Sigmoid colon (tissue), 7 donors: ENCODE results near the gene ING3. TPM values are rescaled to one million over a fixed set of nuclear protein-coding genes. Genes with fewer than 3 reads are reported as not detected.

ENCODE experiments used
- DNase-seq: peaks from one replicate; pipeline ENCODE4 v3.0.0-alpha.2; 2019
- H3K27ac ChIP-seq, 4 donors: fragments of 200-600 bp; sonication (generic); one replicate each; pipeline ENCODE4 v1.5.1; 2016 to 2019; ENCODE audit warnings: mild to moderate bottlenecking in 1 of 4
- H3K27me3 ChIP-seq, 3 donors: fragments of 200-600 bp; sonication (generic); one replicate each; pipeline ENCODE4 v1.5.1; 2019; ENCODE audit warnings: mild to moderate bottlenecking in 1 of 3
- H3K36me3 ChIP-seq, 4 donors: fragments of 200-600 bp; sonication (generic); one replicate each; pipeline ENCODE4 v1.5.1; 2016 to 2019
- H3K4me1 ChIP-seq, 4 donors: fragments of 200-600 bp; sonication (generic); one replicate each; pipeline ENCODE4 v1.5.1; 2017 to 2019
- H3K4me3 ChIP-seq, 4 donors: fragments of 200-600 bp; sonication (generic); one replicate each; pipeline ENCODE4 v1.5.1; 2017 to 2019; ENCODE audit warnings: mild to moderate bottlenecking in 2 of 4, moderate library complexity in 1 of 4
- H3K9me3 ChIP-seq, 4 donors: fragments of 200-600 bp in 3 of 4; sonication (generic) in 3 of 4; one replicate each; pipeline versions ENCODE4 v1.5.1 to v1.6.1; 2013 to 2019
- CTCF ChIP-seq, 4 experiments: fragments of 450-650 bp in 3 of 4; fragments of 200-600 bp in 1 of 4; IDR thresholded peaks; one replicate each; pipeline ENCODE4 v1.5.1; 2016 to 2019; ENCODE audit warnings: antibody characterized with exemption in 4 of 4, mild to moderate bottlenecking in 3 of 4, moderate library complexity in 2 of 4
- EP300 ChIP-seq, 4 donors: sonication (generic); formaldehyde crosslinking; IDR thresholded peaks; one replicate each; pipeline ENCODE4 v1.6.1; 2017; ENCODE audit warnings: antibody characterized with exemption in 4 of 4
- POLR2A ChIP-seq, 2 donors: fragments of 450-650 bp; IDR thresholded peaks; one replicate each; pipeline ENCODE4 v1.6.1; 2016; ENCODE audit warnings: antibody characterized with exemption in 2 of 2, mild to moderate bottlenecking in 2 of 2, moderate library complexity in 2 of 2
- POLR2AphosphoS5 ChIP-seq, 4 donors: sonication (generic); formaldehyde crosslinking; IDR thresholded peaks; one replicate each; pipeline ENCODE4 v1.6.1; 2017; ENCODE audit warnings: antibody characterized with exemption in 4 of 4
- WGBS, 2 donors: extraction: QIAGEN DNeasy Blood & Tissue Kit; methylation state at CpG; one replicate each; pipeline ENCODE4 v1.1.7; 2013; 5-methylcytosine and 5-hydroxymethylcytosine counted together
- intact Hi-C: fragments of 100-400 bp; cut with DNase I; formaldehyde crosslinking; loops from one replicate; pipeline ENCODE4 v1.15.1; 2023
- polyA plus RNA-seq, 3 donors: library from polyadenylated mRNA; stranded (reverse); fragments of 200-250 nt; gene quantifications; one replicate each; pipeline ENCODE4 v1.2.3, GENCODE V29; 2013
- total RNA-seq, 4 donors: library from RNA; depleted of rRNA; stranded (reverse); fragments of >200 nt; gene quantifications; one replicate each; pipeline ENCODE4 v1.1.0, GENCODE V29; 2016
- donor health status: healthy with polysubstance abuse.
- donor health status: Bipolar disorder and iron deficiency.
- donor health status: healthy.

ING3 gene
- total and polyA plus RNA-seq, 7 donors: 9.6 to 33.1 (median 16.6) TPM

GRCh38 chr7:120989257-120990220 is 39.0 kb downstream of the ING3 start:
- DNase-seq: peak; percentile 70
- no peaks in the 10 kb centered on the region for H3K9me3 ChIP-seq
- TF ChIP-seq POLR2A (IDR thresholded peaks at IDR 0.05) (no peak), CTCF (IDR thresholded peaks at IDR 0.05) (no peak), POLR2AphosphoS5 (IDR thresholded peaks at IDR 0.05) (peak in 3 of 4 donors; percentile 40 to 77 (median 48)), EP300 (IDR thresholded peaks at IDR 0.05) (peak in 1 of 4 donors; percentile 72)
- H3K4me3 ChIP-seq: peak overlapping the region; percentile 45 to 62 (median 54)
- no peaks in the 10 kb centered on the region for H3K36me3 ChIP-seq
- H3K4me1 ChIP-seq: peaks cover 0 to 36% (median 16%) of the 10 kb centered on the region in 4 donors
- no peaks in the 10 kb centered on the region for H3K27me3 ChIP-seq
- 48 to 63% methylated on average over 15 of the region's 15 CpGs for WGBS, 2 donors
- H3K27ac ChIP-seq: peak overlapping the region; percentile 86 to 95 (median 88)
- intact Hi-C loops: loop anchor here (2.0 kb wide), 1 partner anchor 39 kb away; the partner anchor contains the start of gene ING3

- WGBS, 2 donors: 80 to 82% methylated on average over 6 of the region's 6 CpGs
- intact Hi-C loops: no loop called here
- TF ChIP-seq POLR2A (IDR thresholded peaks at IDR 0.05): no peak
- peak in 1 of 4 donors; percentile 37 for TF ChIP-seq POLR2AphosphoS5 (IDR thresholded peaks at IDR 0.05)
- TF ChIP-seq EP300 (IDR thresholded peaks at IDR 0.05): no peak
- no peak for TF ChIP-seq CTCF (IDR thresholded peaks at IDR 0.05)
- Histone ChIP-seq H3K36me3 (no peaks in the 10 kb centered on the region), H3K27me3 (no peaks in the 10 kb centered on the region), H3K4me1 (peaks cover 0 to 42% (median 18%) of the 10 kb centered on the region in 4 donors), H3K9me3 (no peaks in the 10 kb centered on the region), H3K27ac (peak overlapping the region; percentile 86 to 95 (median 88)), H3K4me3 (peak overlapping the region; percentile 45 to 62 (median 54))
- DNase-seq: no peak
Observed at GRCh38 chr7:120990468-120991118, 40.0 kb downstream of the ING3 start.

- Histone ChIP-seq H3K27me3 (no peaks in the 10 kb centered on the region), H3K9me3 (no peaks in the 10 kb centered on the region), H3K27ac (peak overlapping the region; percentile 86 to 95 (median 88)), H3K4me3 (peak overlapping the region; percentile 45 to 62 (median 54)), H3K36me3 (no peaks in the 10 kb centered on the region), H3K4me1 (peaks cover 0 to 46% (median 19%) of the 10 kb centered on the region in 4 donors)
- 54 to 86% methylated on average over 1 of the region's 1 CpG for WGBS, 2 donors
- DNase-seq: no peak
- intact Hi-C loops: no loop called here
- TF ChIP-seq POLR2A (IDR thresholded peaks at IDR 0.05): no peak
- TF ChIP-seq EP300 (IDR thresholded peaks at IDR 0.05): no peak
- no peak for TF ChIP-seq POLR2AphosphoS5 (IDR thresholded peaks at IDR 0.05)
- no peak for TF ChIP-seq CTCF (IDR thresholded peaks at IDR 0.05)
Observed at GRCh38 chr7:120991161-120991560, 40.6 kb downstream of the ING3 start.

GRCh38 chr7:120991581-120991980 is 41.0 kb downstream of the ING3 start:
- intact Hi-C loops: no loop called here
- DNase-seq: no peak
- Histone ChIP-seq H3K36me3 (no peaks in the 10 kb centered on the region), H3K4me3 (peak overlapping the region; percentile 45 to 62 (median 54)), H3K27ac (peak overlapping the region; percentile 86 to 95 (median 88)), H3K27me3 (no peaks in the 10 kb centered on the region), H3K4me1 (peaks cover 0 to 50% (median 21%) of the 10 kb centered on the region in 4 donors), H3K9me3 (no peaks in the 10 kb centered on the region)
- WGBS, 2 donors: 42 to 48% methylated on average over 2 of the region's 2 CpGs
- TF ChIP-seq POLR2A (IDR thresholded peaks at IDR 0.05) (no peak), POLR2AphosphoS5 (IDR thresholded peaks at IDR 0.05) (peak in 2 of 4 donors; percentile 31 to 50)
